Measurements from ENCODE around the gene ITK.

Gene ITK

GRCh38 chr5:157137691-157138090 is 42.9 kb upstream of the ITK start:
- H3K9me2 ChIP-seq (replicated peaks; ENCODE audit: low read depth, low read length) = no peaks in the 10 kb centered on the region
- no peaks in the 10 kb centered on the region for H3K4me1 ChIP-seq (ENCODE audit: insufficient read depth, low read length, poor library complexity, severe bottlenecking)
- no peaks in the 10 kb centered on the region for H3K9me3 ChIP-seq (ENCODE audit: insufficient read depth, low read depth, low read length)
- no peaks in the 10 kb centered on the region for H3F3A ChIP-seq (ENCODE audit: low read depth)
- H3K4me2 ChIP-seq (ENCODE audit: low read depth, low read length, poor library complexity, severe bottlenecking) = no peak overlapping the region
- no peaks in the 10 kb centered on the region for H4K20me1 ChIP-seq (ENCODE audit: insufficient read depth, low read length, poor library complexity, severe bottlenecking)
- H3K4me3 ChIP-seq (ENCODE audit: low read length, poor library complexity, severe bottlenecking) = no peak overlapping the region
- TF ChIP-seq EZH2phosphoT487 (IDR thresholded peaks at IDR 0.05; ENCODE audit: borderline replicate concordance) (no peak), CTCF (conservative IDR thresholded peaks at IDR 0.05; ENCODE audit: low read length) (no peak)
- H3K36me3 ChIP-seq (ENCODE audit: insufficient read depth, low read length) = no peaks in the 10 kb centered on the region
- peaks cover 5% of the 10 kb centered on the region for H3K27me3 ChIP-seq (ENCODE audit: insufficient read depth, low read length, poor library complexity, severe bottlenecking)
- no peak overlapping the region for H2AFZ ChIP-seq (ENCODE audit: low read length)
- peaks cover 24% of the 10 kb centered on the region for H3K79me2 ChIP-seq (ENCODE audit: insufficient read depth, low read length)
- H3K9ac ChIP-seq (ENCODE audit: low read depth, low read length, poor library complexity, severe bottlenecking) = no peak overlapping the region

GRCh38 chr5:157142317-157143126 is 38.1 kb upstream of the ITK start, which contains the start of gene MED7:
Gene MED7, minus strand, starts transcription at chr5:157142865. Its CDS starts 3,434 bp downstream, at chr5:157139431.
- Histone ChIP-seq H3K4me3 (ENCODE audit: low read length, poor library complexity, severe bottlenecking) (peak within 1 kb of the TSS; percentile 97), H3K9me3 (ENCODE audit: insufficient read depth, low read depth, low read length) (no peaks in the 10 kb centered on the region), H3K79me2 (ENCODE audit: insufficient read depth, low read length) (peaks cover 24% of the 10 kb centered on the region), H3K9me2 (replicated peaks; ENCODE audit: low read depth, low read length) (no peaks in the 10 kb centered on the region), H3K9ac (ENCODE audit: low read depth, low read length, poor library complexity, severe bottlenecking) (peak within 1 kb of the TSS; percentile 97), H3K36me3 (ENCODE audit: insufficient read depth, low read length) (no peaks in the 10 kb centered on the region), H3K27me3 (ENCODE audit: insufficient read depth, low read length, poor library complexity, severe bottlenecking) (peaks cover 5% of the 10 kb centered on the region), H4K20me1 (ENCODE audit: insufficient read depth, low read length, poor library complexity, severe bottlenecking) (no peaks in the 10 kb centered on the region), H2AFZ (ENCODE audit: low read length) (peak within 1 kb of the TSS; percentile 93), H3F3A (ENCODE audit: low read depth) (no peaks in the 10 kb centered on the region), H3K4me2 (ENCODE audit: low read depth, low read length, poor library complexity, severe bottlenecking) (peak within 1 kb of the TSS; percentile 76), H3K4me1 (ENCODE audit: insufficient read depth, low read length, poor library complexity, severe bottlenecking) (peaks cover 4% of the 10 kb centered on the region)
- no peak for TF ChIP-seq EZH2phosphoT487 (IDR thresholded peaks at IDR 0.05; ENCODE audit: borderline replicate concordance)
- no peak for TF ChIP-seq CTCF (conservative IDR thresholded peaks at IDR 0.05; ENCODE audit: low read length)

- Histone ChIP-seq H3K9ac (ENCODE audit: low read depth, low read length, poor library complexity, severe bottlenecking) (peak overlapping the region; percentile 97), H3K4me2 (ENCODE audit: low read depth, low read length, poor library complexity, severe bottlenecking) (peak overlapping the region; percentile 76), H3F3A (ENCODE audit: low read depth) (no peaks in the 10 kb centered on the region)
Measured at GRCh38 chr5:157143127-157143971, 37.3 kb upstream of the ITK start.

More at GRCh38 chr5:157143127-157143971, 37.3 kb upstream of the ITK start:
- Histone ChIP-seq H4K20me1 (ENCODE audit: insufficient read depth, low read length, poor library complexity, severe bottlenecking) (no peaks in the 10 kb centered on the region), H3K4me1 (ENCODE audit: insufficient read depth, low read length, poor library complexity, severe bottlenecking) (peaks cover 4% of the 10 kb centered on the region), H3K9me2 (replicated peaks; ENCODE audit: low read depth, low read length) (no peaks in the 10 kb centered on the region), H3K79me2 (ENCODE audit: insufficient read depth, low read length) (peaks cover 24% of the 10 kb centered on the region), H3K36me3 (ENCODE audit: insufficient read depth, low read length) (no peaks in the 10 kb centered on the region), H3K27me3 (ENCODE audit: insufficient read depth, low read length, poor library complexity, severe bottlenecking) (peaks cover 5% of the 10 kb centered on the region), H3K4me3 (ENCODE audit: low read length, poor library complexity, severe bottlenecking) (peak overlapping the region; percentile 97), H3K9me3 (ENCODE audit: insufficient read depth, low read depth, low read length) (no peaks in the 10 kb centered on the region), H2AFZ (ENCODE audit: low read length) (peak overlapping the region; percentile 93)
- no peak for TF ChIP-seq CTCF (conservative IDR thresholded peaks at IDR 0.05; ENCODE audit: low read length)
- TF ChIP-seq EZH2phosphoT487 (IDR thresholded peaks at IDR 0.05; ENCODE audit: borderline replicate concordance) = no peak

Measured in Loucy (cell line).